HUES48 (cell line): ENCODE data around the gene ARHGAP45.

Experiments used
- H3K27ac ChIP-seq: one replicate; pipeline ENCODE4 v1.7.0; 2013; ENCODE audit warnings: low read depth, low read length, inconsistent platforms
- H3K27me3 ChIP-seq: 2 replicates; pipeline ENCODE4 v1.6.1; 2013; ENCODE audit warnings: mild to moderate bottlenecking, low read length; ENCODE audit not compliant: control insufficient read depth, insufficient read depth
- H3K36me3 ChIP-seq: 2 replicates; pipeline ENCODE4 v1.6.1; 2013; ENCODE audit warnings: low read length; ENCODE audit not compliant: control insufficient read depth, insufficient read depth
- H3K4me1 ChIP-seq: 2 replicates; pipeline ENCODE4 v1.6.1; 2013; ENCODE audit warnings: mild to moderate bottlenecking, low read length; ENCODE audit not compliant: control insufficient read depth, insufficient read depth
- H3K4me3 ChIP-seq: 2 replicates; pipeline ENCODE4 v1.5.1; 2013; ENCODE audit warnings: mild to moderate bottlenecking, low read depth, low read length
- H3K9ac ChIP-seq: 2 replicates; pipeline ENCODE4 v1.6.1; 2013; ENCODE audit warnings: mild to moderate bottlenecking, low read depth, low read length, moderate library complexity
- H3K9me3 ChIP-seq: 2 replicates; pipeline ENCODE4 v1.6.1; 2013; ENCODE audit warnings: low read length; ENCODE audit not compliant: control insufficient read depth, insufficient read depth

ARHGAP45 gene

DNA sequence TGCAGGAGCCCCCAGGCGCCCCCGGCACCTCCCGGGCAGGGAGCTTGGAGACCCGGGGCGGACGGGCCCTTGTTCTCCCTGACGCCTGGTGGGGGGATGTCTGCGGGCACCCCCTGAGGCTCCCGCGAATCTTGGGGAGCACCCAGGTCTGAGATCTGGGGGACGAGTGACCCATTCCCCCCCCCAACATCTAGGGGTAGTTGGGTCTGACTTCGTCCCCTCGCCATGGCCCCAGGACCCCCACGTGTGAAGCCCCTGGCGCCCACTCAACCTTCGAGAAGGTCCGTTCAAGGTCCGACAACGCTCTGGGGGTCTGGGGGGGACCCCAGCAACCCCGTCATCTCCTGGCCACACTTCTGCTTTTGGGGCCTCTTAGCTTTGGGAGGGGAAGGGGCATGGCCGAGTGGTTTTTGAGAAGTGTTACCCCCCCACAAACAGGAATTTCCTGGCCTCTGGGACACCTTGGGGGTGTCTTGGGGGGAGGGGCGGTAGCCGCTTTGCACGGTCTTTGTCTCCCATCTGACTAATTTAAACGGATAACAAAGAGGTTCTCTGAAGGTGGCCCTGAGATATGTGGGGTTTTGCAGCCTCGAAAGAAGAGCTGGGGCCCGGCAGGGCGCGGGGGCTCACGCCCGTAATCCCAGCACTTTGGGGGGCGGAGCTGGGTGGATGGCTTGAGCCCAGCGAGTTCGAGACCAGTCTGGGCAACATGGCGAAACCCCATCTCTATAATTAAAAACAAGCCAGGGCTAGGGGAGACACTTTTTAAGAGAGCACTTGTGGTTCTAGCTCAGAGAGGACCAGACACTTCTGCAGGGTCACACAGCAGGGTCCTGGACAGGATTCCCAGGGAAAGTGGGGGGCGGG lies 40.0 kb upstream of the ARHGAP45 start:
- Histone ChIP-seq H3K9me3 (no peaks in the 10 kb centered on the region), H3K9ac (peak overlapping the region; percentile 99), H3K4me1 (no peaks in the 10 kb centered on the region), H3K4me3 (peak overlapping the region; percentile 97), H3K36me3 (peaks cover 25% of the 10 kb centered on the region), H3K27me3 (no peaks in the 10 kb centered on the region), H3K27ac (peak overlapping the region; percentile 99)

DNA sequence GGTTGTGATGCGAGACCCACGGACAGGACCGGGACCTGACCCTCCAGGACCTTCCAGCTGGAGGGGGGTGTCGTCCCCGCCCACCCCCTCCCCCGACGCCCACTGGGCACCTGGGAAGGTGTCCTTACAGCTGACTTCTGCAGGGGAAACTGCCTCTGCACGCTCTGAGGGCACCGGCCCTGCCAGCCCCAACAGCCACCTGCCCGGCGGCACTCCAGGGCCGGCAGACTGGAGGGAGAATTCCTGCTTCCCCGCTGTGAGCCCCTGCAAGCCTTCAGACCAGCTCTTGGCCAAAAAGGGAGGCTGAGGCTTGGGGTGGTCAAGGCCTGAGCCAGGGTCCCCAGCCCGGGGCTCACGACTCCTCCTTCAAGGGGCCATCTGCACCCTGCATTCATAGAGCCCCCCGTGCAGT lies 39.3 kb upstream of the ARHGAP45 start:
- peak overlapping the region; percentile 99 for H3K27ac ChIP-seq
- no peaks in the 10 kb centered on the region for H3K4me1 ChIP-seq
- peak overlapping the region; percentile 97 for H3K4me3 ChIP-seq
- H3K36me3 ChIP-seq, result peaks cover 31% of the 10 kb centered on the region
- peak overlapping the region; percentile 99 for H3K9ac ChIP-seq
- no peaks in the 10 kb centered on the region for H3K27me3 ChIP-seq
- no peaks in the 10 kb centered on the region for H3K9me3 ChIP-seq

DNA sequence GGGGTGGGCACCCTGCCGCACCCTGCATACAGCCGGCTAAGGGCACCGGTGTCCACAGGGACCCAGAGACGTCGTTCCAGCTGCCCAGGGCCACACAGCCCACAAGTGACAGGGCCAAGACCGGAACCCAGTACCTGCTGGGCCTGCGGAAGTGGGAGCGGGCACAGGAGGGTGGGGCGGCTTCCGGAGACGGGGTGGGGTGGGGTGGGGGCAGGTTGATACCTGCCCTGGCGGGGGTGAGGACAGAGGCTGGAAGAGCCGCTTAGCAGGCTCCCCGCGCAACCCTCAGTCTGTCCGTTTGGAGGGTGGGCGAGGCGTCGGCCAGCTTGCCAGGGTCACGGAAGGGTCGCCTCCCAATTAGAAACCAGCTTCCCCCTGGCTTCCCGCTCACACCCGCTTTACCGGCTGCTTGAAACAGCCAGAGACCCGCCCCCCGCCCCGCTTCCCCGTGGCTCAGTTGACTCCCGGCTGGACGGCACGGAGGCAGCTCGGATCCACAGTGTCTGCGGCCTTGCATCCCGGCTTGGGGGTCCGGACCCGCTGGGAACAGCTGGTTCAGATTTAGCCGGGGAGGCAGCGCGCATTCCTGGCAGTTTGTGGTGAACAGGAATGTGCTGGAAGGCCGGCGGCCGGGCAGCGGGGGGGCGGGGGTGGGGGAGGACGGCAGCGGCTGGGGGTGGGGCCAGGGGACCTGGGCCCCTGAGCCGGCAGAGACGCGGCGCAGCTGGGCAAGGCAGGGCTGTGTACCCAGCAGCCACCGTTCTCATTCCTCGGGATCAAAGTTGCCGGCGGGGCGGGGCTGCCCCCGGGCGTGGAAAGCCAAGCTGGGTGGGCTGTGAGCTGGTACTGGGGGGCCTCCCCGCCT lies 38.7 kb upstream of the ARHGAP45 start:
- peak overlapping the region; percentile 99 for H3K27ac ChIP-seq
- H3K27me3 ChIP-seq, result no peaks in the 10 kb centered on the region
- H3K9ac ChIP-seq, result peak overlapping the region; percentile 99
- peaks cover 37% of the 10 kb centered on the region for H3K36me3 ChIP-seq
- H3K9me3 ChIP-seq, result no peaks in the 10 kb centered on the region
- H3K4me1 ChIP-seq, result no peaks in the 10 kb centered on the region
- H3K4me3 ChIP-seq, result peak overlapping the region; percentile 97

DNA sequence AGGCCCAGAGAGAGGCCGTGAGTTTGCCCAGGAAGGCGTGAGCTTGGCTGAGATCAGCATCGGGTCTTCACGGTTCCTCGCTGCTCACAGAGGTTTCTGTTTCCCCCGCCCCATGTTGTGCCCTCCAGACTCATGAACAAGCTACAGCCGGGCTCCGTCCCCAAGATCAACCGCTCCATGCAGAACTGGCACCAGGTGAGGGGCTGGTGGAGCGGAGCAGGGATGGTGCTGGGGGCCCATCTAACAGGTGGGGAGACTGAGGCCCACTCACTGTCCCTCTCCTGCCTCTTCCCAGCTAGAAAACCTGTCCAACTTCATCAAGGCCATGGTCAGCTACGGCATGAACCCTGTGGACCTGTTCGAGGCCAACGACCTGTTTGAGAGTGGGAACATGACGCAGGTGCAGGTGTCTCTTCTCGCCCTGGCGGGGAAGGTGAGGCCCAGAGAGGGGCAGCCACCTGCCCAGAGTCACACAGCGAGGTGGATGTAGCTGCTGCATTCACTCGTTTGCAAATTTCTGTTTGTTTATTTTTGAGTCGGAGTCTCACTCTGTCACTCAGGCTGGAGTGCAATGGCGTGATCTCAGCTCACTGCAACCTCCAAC lies 34.6 kb upstream of the ARHGAP45 start:
- Histone ChIP-seq H3K4me3 (no peak overlapping the region), H3K4me1 (no peaks in the 10 kb centered on the region), H3K27me3 (no peaks in the 10 kb centered on the region), H3K36me3 (peaks cover 59% of the 10 kb centered on the region), H3K9ac (no peak overlapping the region), H3K27ac (no peak overlapping the region), H3K9me3 (no peaks in the 10 kb centered on the region)

DNA sequence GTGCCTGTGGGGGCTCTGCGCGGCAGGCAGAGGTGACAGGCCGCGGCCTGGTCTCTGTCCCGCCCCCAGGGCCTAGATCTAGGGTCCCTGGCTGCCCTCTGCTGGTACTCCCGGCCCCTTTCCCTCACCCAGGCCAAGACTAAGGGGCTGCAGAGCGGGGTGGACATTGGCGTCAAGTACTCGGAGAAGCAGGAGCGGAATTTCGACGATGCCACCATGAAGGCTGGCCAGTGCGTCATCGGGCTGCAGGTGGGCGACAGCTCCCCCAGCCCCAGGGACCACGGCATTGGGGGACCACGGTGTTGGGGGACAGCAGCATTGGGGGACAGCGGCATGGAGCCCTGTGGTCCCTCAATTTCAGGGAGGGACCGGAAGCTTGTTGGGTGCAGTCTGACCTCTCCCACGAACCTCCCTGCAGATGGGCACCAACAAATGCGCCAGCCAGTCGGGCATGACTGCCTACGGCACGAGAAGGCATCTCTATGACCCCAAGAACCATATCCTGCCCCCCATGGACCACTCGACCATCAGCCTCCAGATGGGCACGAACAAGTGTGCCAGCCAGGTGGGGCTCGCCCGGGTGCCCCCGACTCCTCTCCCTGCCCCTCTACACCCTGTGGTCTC lies 30.9 kb upstream of the ARHGAP45 start:
- Histone ChIP-seq H3K4me3 (no peak overlapping the region), H3K9me3 (no peaks in the 10 kb centered on the region), H3K4me1 (0 out of 2 replicates have a peak, but pooled peaks cover 6% of the 10 kb centered on the region), H3K9ac (no peak overlapping the region), H3K27ac (no peak overlapping the region), H3K36me3 (peaks cover 57% of the 10 kb centered on the region), H3K27me3 (no peaks in the 10 kb centered on the region)

DNA sequence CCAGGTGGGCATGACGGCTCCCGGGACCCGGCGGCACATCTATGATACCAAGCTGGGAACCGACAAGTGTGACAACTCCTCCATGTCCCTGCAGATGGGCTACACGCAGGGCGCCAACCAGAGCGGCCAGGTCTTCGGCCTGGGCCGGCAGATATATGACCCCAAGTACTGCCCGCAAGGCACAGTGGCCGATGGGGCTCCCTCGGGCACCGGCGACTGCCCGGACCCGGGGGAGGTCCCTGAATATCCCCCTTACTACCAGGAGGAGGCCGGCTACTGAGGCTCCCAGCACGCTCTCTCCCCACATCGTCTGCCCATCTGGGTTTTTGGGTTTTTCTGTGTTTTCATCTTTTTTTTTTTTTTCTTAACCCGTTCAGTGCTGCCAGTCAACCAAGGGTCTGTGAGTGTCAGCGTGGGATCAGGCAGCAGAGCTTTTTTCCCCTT lies 29.3 kb upstream of the ARHGAP45 start:
- H3K36me3 ChIP-seq, result peaks cover 44% of the 10 kb centered on the region
- H3K27me3 ChIP-seq, result no peaks in the 10 kb centered on the region
- 0 out of 2 replicates have a peak, but pooled peaks cover 6% of the 10 kb centered on the region for H3K4me1 ChIP-seq
- no peak overlapping the region for H3K4me3 ChIP-seq
- no peak overlapping the region for H3K27ac ChIP-seq
- H3K9ac ChIP-seq, result no peak overlapping the region
- H3K9me3 ChIP-seq, result no peaks in the 10 kb centered on the region

DNA sequence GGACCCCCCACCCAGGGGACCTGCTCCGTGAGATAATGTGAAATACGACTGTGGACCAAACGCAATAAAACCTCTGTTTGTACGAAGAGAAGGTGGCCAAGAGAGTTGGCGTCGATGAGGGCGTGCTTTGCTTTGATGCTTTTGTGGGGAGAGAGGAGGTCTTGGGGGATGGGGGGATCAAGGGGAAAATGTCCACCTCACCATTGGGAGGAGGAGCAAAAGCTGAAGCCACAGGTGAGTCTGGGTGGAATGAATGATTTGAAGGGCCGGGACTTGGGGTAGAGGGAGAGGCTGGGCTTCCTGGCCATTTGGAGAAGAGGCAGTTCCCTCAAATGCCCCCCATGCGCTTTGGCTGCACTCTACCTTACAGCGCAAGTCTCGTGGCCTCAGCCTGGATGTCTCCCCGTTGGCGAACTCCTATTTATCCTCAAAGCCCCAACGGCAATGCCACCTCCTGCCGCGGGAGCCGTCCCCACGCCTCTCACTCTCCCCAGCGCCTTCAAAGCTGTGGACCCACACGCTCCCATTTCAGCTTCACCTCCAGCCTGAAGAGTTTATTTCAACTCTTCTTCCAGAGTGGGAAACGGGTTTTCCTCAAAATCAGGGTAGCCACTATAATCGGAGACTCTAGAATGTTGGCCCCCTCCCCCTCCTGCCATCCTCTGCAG lies 27.9 kb upstream of the ARHGAP45 start:
- H3K27me3 ChIP-seq, result no peaks in the 10 kb centered on the region
- no peaks in the 10 kb centered on the region for H3K9me3 ChIP-seq
- H3K4me1 ChIP-seq, result 0 out of 2 replicates have a peak, but pooled peaks cover 6% of the 10 kb centered on the region
- peak overlapping the region; percentile 34; the same call in 1 of the 2 replicates for H3K4me3 ChIP-seq
- H3K36me3 ChIP-seq, result peaks cover 36% of the 10 kb centered on the region
- H3K9ac ChIP-seq, result peak overlapping the region; percentile 5; the same call in 1 of the 2 replicates
- peak overlapping the region; percentile 72 for H3K27ac ChIP-seq

DNA sequence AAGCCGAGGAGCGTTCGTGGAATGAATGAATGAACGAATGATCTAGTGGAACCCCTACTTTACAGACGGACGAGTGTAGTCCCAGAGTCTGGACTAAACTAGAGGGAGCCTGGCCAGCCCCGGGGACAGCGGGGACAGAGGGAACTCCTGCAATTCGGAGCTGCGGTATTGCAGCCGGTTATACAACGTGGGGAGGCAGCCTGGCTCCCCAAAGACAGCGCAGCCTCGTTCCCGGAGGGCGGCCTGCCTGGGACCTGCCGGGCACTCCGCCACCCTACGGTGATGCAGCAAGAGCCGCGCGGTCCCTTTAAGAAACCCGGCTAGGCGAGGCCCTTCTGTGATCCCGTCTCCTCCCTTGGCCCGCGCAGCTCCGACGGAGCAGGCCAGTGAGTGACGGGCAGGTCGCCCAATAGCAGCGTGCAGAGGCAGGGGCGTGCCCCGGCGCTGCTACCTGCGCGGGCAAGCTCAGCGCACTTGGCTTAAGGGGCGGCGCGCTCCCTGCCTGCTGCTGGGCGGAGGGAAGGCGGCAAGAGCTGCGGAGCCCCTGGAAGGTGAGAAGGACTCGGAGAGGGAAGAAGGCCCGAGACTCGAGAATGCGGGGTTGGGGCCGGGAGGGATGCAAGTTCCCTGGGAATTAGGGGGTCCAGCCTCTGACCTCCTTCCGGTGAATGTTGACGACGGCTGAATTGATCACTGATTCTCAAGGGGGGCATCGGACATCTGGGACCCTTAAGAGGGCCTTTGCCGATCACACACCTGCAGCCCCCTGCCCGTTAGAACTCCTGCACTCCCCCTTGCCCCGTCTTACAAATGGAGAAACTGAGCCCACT lies 27.1 kb upstream of the ARHGAP45 start, which contains the start of gene ABCA7:
ABCA7 (plus strand) TSS at position 462 of the 830 bp plus-strand sequence. CDS start 1,255 bp downstream, outside the sequence.
- Histone ChIP-seq H3K27ac (peak within 1 kb of the TSS; percentile 72), H3K4me1 (0 out of 2 replicates have a peak, but pooled peaks cover 6% of the 10 kb centered on the region), H3K36me3 (peaks cover 36% of the 10 kb centered on the region), H3K4me3 (peak within 1 kb of the TSS; percentile 74), H3K9me3 (no peaks in the 10 kb centered on the region), H3K27me3 (no peaks in the 10 kb centered on the region), H3K9ac (peak within 1 kb of the TSS; percentile 48)

DNA sequence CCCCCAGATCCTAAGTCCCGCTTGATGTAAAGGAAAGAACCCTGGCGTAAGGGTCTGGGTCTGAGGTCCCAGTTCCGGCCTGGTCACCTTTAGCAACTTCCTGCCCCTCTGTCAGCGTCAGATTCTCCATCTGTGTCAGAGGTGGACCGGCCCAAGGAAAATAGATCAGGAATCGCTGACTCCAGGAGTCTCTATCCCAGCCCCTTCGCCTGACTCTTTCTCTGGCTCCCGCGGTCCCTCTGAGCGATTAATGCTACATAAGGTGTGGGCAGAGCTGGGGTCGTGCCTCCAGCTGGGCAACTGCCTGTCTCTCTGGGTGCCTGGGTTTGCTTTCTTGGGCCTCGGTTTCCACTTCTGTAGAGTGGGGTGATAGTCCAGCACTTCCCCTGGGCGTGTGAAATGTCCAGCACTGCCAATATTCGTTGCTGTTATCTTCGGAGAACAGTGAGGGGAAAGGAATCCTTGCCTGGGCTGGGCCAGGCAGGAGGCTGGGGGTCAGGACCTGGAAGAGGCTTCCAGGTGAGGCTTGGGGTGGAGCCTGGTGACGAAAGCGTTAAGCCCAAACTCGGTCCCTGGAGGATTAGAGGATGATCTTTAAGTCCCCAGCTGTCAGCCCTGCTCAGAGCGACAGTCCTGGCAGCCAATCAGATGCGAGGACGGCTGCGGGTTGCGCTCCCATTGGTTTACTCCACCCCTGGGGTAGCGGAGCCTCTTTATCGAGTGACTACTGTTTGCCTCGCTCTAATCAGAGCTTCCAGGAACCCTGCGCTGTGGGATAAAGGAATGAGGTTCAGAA lies 26.3 kb upstream of the ARHGAP45 start:
- Histone ChIP-seq H3K27ac (peak overlapping the region; percentile 69), H3K36me3 (peaks cover 30% of the 10 kb centered on the region), H3K4me1 (0 out of 2 replicates have a peak, but pooled peaks cover 6% of the 10 kb centered on the region), H3K9ac (peak overlapping the region; percentile 48), H3K4me3 (peak overlapping the region; percentile 74), H3K9me3 (no peaks in the 10 kb centered on the region), H3K27me3 (no peaks in the 10 kb centered on the region)
